Umbilical cord (tissue), 2 donors: ENCODE results near the gene ZDHHC18. TPM values are rescaled to one million over a fixed set of nuclear protein-coding genes. Genes with fewer than 3 reads are reported as not detected.

ENCODE experiments used
- DNase-seq: peaks from one replicate; pipeline ENCODE4 v3.0.0-alpha.2; 2015; ENCODE audit warnings: low spot score
- total RNA-seq: library from RNA; depleted of rRNA; stranded (reverse); fragments of >200 nt; gene quantifications from one replicate; pipeline ENCODE4 v1.2.3, GENCODE V29; 2014; ENCODE audit warnings: low replicate concordance; ENCODE audit not compliant: insufficient read depth

Gene ZDHHC18, protein sequence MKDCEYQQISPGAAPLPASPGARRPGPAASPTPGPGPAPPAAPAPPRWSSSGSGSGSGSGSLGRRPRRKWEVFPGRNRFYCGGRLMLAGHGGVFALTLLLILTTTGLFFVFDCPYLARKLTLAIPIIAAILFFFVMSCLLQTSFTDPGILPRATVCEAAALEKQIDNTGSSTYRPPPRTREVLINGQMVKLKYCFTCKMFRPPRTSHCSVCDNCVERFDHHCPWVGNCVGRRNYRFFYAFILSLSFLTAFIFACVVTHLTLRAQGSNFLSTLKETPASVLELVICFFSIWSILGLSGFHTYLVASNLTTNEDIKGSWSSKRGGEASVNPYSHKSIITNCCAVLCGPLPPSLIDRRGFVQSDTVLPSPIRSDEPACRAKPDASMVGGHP
- total RNA-seq, result 16.4 TPM

DNA sequence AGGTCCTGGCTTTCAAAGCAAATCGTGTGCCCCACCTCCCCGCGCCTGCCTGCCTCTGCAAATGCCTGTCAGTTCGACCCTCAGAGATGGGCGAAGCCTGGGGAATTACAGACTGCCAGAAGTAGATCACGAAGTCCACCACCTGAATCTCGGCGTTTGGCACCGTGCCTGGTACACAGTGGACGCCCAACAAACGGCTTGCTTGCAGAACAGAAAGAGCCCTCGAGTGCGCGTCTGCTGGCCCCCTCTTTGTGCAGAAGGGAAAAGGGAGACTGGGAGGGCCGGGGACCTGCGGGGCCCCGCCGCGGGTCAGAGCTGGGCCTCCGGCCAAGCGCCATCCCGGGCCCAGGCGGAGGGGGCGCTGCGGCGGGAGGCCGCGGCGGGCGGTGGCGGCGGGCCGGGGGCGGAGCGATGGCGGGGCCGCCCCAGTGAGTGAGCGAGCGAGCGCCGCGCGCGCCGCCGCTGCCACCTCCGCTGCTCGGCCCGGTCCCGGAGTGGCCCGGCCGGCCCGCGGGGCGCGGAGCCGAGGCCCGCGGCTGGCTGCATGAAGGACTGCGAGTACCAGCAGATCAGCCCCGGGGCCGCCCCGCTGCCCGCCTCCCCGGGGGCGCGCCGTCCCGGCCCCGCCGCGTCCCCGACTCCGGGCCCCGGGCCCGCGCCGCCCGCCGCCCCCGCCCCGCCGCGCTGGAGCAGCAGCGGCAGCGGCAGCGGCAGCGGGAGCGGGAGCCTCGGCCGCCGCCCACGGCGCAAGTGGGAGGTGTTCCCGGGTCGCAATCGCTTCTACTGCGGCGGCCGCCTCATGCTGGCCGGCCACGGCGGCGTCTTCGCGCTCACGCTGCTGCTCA lies at the start of gene ZDHHC18:
ZDHHC18 (plus strand) TSS at position 428 of the 845 bp plus-strand sequence; CDS start at position 545, 117 bp downstream.
- DNase-seq, result peak; percentile 61

DNA sequence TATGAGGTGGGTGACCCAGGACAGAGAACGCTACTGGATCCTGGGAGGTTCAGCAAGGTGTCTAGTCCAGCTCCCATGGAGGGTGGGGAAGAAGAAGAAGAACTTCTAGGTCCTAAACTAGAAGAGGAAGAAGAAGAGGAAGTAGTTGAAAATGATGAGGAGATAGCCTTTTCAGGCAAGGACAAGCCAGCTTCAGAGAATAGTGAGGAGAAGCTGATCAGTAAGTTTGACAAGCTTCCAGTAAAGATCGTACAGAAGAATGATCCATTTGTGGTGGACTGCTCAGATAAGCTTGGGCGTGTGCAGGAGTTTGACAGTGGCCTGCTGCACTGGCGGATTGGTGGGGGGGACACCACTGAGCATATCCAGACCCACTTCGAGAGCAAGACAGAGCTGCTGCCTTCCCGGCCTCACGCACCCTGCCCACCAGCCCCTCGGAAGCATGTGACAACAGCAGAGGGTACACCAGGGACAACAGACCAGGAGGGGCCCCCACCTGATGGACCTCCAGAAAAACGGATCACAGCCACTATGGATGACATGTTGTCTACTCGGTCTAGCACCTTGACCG lies 47.3 kb upstream of the ZDHHC18 start:
- no peak for DNase-seq

DNA sequence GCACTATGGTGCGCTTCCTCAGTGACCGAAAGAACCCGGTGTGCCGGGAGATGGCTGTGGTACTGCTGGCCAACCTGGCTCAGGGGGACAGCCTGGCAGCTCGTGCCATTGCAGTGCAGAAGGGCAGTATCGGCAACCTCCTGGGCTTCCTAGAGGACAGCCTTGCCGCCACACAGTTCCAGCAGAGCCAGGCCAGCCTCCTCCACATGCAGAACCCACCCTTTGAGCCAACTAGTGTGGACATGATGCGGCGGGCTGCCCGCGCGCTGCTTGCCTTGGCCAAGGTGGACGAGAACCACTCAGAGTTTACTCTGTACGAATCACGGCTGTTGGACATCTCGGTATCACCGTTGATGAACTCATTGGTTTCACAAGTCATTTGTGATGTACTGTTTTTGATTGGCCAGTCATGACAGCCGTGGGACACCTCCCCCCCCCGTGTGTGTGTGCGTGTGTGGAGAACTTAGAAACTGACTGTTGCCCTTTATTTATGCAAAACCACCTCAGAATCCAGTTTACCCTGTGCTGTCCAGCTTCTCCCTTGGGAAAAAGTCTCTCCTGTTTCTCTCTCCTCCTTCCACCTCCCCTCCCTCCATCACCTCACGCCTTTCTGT lies 46.0 kb upstream of the ZDHHC18 start:
- no peak for DNase-seq

DNA sequence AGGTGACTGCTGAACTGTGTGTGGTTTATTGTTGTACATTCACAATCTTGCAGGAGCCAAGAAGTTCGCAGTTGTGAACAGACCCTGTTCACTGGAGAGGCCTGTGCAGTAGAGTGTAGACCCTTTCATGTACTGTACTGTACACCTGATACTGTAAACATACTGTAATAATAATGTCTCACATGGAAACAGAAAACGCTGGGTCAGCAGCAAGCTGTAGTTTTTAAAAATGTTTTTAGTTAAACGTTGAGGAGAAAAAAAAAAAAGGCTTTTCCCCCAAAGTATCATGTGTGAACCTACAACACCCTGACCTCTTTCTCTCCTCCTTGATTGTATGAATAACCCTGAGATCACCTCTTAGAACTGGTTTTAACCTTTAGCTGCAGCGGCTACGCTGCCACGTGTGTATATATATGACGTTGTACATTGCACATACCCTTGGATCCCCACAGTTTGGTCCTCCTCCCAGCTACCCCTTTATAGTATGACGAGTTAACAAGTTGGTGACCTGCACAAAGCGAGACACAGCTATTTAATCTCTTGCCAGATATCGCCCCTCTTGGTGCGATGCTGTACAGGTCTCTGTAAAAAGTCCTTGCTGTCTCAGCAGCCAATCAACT lies 45.2 kb upstream of the ZDHHC18 start:
- DNase-seq, result no peak

- DNase-seq, result no peak
Observed at GRCh38 chr1:26782521-26783212, 43.8 kb upstream of the ZDHHC18 start.

- DNase-seq, result no peak
Observed at GRCh38 chr1:26783646-26784022, 42.9 kb upstream of the ZDHHC18 start.

DNA sequence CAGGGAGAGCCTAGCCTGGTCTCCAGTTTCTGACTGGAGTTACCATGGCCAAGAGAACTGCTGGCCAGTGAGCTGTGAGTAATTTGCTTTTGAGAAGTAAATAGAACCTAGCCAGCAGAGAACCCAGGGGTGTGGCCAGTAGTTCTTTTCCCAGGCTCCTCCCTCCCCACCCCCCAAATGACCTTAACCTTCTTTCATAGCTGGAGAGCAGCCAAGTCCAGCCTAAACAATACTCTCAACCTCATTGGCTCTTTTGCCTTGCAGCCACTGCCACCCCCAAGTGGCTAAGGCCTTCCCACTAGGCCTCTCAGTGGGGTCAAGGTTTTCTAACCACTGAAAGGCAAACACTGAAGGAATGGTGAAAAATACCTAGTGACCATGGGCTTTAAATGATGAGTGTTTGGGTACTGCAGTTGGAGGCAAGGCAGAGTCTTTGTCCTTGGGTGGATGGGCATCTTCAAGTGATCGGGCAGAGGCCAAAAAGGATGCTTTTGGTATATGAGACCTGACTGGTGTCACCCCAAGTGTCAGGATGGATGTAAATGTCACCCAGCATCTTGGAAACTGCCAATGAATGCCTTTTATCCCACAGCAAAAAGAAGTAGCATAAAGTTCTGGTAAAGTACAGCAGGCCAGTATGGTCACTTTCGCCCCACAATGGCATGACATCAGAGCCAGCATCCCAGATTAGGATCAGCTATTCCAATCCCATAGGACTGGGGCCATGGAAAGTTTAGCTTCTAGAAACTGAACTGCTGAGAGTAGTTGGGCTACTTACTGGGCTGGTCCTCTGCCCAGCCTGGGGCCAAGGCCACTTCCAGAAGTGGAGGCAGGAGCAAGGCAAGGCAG lies 42.2 kb upstream of the ZDHHC18 start:
- peak; percentile 43 for DNase-seq

DNA sequence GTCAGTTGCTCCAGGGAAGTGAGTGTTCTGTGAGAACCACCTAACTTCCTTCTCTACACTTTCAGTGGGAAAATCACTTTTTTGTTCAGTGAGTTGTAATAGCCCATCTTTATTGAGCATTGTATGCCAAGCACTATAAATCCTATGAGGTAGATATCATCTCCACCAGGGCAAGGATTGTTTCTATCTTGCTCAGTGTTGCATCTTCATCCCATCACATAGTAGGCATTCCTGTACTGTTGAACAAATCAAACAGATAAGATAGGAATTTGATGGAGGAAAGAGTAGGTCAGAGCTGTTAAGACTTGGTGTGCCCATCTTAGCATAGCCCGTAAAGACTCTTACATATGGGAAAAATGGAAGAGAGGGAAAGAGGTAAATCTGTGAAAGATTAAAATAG lies 41.6 kb upstream of the ZDHHC18 start:
- no peak for DNase-seq

- peak; percentile 76 for DNase-seq
Observed at GRCh38 chr1:26785611-26786436, 40.7 kb upstream of the ZDHHC18 start.

- DNase-seq, result peak; percentile 94
Observed at GRCh38 chr1:26786437-26787380, 39.8 kb upstream of the ZDHHC18 start.

DNA sequence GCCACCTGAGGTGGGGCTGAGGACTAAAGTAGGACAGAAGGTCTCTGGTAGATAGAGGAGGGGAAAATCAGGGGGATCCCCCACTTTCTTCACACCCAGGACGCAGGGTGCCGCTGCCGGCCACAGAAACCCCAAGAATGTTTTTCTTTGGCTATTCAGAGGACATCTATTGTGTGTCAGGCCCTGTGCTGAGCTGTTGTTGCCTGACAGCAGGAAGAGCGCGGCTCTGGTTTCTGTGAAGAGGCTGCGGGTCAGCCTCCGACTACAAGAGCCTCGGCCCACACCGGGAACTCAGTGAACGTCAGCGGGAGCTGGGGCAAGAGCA lies 39.1 kb upstream of the ZDHHC18 start:
- DNase-seq, result no peak

DNA sequence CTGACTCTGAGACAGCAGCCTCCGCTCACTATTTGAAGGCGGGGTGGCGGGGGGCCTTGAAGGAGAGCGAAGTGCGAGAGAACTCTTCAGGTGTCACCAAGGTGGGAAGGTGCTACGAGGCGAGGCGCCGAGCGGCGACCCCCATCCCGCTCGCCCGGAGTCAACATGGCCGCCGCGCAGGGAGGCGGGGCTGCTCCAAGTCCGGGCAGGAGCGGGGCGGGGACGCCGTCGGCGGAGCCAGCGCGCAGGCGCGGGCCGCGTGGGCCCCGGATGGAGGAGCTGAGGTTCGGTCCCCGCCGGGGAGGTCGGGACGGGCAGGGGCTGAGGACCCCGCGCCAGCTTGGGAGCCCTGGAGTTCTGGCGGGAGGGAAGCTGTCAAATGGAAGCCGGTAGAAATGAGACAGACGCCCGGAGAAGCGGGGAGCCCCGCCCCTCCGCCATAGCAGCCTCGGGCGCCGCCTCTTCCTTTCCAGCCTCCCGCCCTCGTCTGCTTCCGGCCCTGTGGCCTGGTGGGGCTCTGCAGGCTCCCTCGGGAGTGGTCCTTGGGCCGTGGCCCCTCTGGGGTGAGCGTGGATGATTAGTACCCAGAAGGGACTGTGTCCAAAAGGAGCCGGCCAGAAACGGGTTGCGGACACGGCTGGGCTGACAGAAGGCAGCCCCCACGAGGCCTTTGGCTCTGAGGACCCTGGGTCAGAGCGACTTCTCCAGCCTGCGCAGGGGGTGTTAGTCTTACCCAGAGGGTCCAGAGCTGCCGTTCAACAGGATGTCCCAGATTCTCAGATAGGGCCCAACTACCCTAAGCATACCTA lies 38.6 kb upstream of the ZDHHC18 start, which contains the start of gene PIGV:
PIGV (plus strand) TSS at position 245 of the 809 bp plus-strand sequence. CDS start 2,866 bp downstream, outside the sequence.
- peak; percentile 95 for DNase-seq

DNA sequence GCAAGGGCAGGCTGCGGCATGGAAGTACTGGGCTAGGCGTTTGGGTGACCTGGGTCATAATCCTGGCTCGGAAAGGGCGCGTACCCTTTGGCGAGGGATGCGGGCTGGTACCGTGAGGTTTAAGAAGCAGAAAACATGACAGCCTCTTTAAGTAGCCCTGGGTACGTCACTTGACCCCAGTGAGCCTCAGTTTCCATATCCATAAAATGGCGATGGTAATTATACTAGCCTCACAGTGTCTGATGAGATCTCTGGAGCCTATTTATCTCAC lies 38.0 kb upstream of the ZDHHC18 start:
- DNase-seq, result no peak

DNA sequence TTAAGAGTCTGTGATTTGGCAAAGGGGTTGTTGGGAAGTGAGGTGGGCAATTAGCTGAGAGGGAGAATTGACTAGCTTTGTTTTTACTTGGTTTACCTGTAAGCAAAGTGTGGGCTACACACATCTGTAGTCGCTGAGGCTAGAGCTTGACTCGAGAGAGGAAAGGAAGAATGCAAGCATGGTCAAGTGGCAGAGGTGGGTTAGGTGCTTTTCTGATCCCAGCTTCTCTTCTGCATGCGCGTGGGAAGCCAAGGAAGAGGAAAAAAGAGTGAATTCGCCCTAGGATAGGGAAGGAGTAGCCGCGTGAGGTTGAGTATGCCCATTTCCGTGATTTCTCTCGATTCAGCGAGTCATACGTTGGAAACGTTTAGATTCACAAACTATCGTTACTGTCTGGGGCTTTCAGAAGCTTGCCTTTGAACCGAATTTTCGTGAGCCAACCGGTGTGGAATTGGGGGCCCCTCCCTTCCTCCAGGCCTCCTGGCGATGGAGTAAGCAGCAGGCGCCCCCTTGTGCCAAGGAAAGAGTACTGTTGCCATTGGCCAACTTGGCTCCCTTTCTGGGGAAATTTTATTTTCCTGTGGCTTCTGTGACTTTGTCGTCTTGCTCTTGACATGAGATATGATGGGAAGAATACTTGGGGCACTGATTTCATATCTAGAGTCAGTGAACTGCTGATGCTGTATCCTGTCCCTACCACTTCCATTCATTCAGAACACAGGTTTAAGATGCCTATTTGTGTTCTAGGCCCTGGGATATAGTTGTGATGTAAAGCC lies 37.5 kb upstream of the ZDHHC18 start:
- peak; percentile 91 for DNase-seq

- DNase-seq, result no peak
Observed at GRCh38 chr1:26789612-26789865, 36.9 kb upstream of the ZDHHC18 start.

DNA sequence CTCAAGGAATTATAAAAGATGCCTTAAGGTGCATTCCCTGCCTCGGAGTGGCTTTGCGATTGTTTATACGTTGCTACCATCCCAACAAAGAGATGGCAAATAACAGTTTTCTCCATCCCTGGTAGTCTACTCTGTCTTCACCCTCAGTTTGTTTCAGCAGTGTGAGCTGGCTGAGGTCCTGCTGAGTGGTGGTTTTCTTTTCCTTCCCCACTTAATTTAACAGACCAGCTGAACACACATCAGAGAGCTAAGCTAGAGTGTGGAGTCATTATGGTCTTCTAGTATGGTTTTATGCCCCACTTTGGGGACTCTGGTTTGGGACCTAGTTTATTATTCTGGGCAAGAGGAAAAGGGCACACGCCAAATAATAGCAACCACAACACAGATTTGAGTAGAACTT lies 36.6 kb upstream of the ZDHHC18 start:
- no peak for DNase-seq

DNA sequence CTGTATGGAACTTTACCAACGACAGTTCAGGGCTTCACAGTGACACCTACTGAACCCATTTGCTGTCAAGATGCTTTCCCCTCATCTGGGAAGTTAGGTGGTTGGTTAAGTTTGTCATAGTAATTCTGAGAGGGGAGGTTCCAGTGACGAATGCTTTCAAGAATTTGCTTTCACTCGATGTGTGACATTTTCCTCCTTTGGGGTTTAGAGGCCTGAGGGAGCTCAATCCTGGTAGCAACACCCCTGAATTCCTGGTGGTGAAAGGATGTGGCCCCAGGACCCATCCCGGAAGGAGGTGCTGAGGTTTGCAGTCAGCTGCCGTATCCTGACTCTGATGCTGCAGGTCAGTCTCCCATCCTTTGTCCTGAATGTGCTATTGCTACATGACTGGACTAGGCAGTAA lies 35.9 kb upstream of the ZDHHC18 start:
- no peak for DNase-seq
